NCI-H510A (cell line): ENCODE data around the gene TSPAN7.

ENCODE experiments used
- DNase-seq: peaks from one replicate; lab custom pipeline; 2025; lab: John Stamatoyannopoulos, UW

The TSPAN7 gene

GRCh38 chrX:38649221-38649620, 87.9 kb downstream of the TSPAN7 start:
- DNase-seq: no peak

- DNase-seq: no peak
Observed at GRCh38 chrX:38649674-38650647, 88.6 kb downstream of the TSPAN7 start.

GRCh38 chrX:38651625-38652601, 90.6 kb downstream of the TSPAN7 start:
- no peak for DNase-seq

- no peak for DNase-seq
Observed at GRCh38 chrX:38652934-38653442, 91.6 kb downstream of the TSPAN7 start.

- DNase-seq: no peak
Observed at GRCh38 chrX:38654302-38654701, 93.0 kb downstream of the TSPAN7 start.

- no peak for DNase-seq
Observed at GRCh38 chrX:38656350-38656915, 95.1 kb downstream of the TSPAN7 start.

GRCh38 chrX:38657562-38657961, 96.2 kb downstream of the TSPAN7 start:
- no peak for DNase-seq

- no peak for DNase-seq
Observed at GRCh38 chrX:38660395-38661102, 99.2 kb downstream of the TSPAN7 start.

GRCh38 chrX:38661103-38661441, 99.7 kb downstream of the TSPAN7 start:
- DNase-seq: no peak

GRCh38 chrX:38661561-38661960, 100.2 kb downstream of the TSPAN7 start:
- no peak for DNase-seq

- DNase-seq: no peak
Observed at GRCh38 chrX:38662640-38663039, 101.3 kb downstream of the TSPAN7 start.

GRCh38 chrX:38664285-38664684, 102.9 kb downstream of the TSPAN7 start:
- DNase-seq: no peak

GRCh38 chrX:38666909-38667308, 105.6 kb downstream of the TSPAN7 start:
- DNase-seq: no peak

- no peak for DNase-seq
Observed at GRCh38 chrX:38668771-38669170, 107.4 kb downstream of the TSPAN7 start.

GRCh38 chrX:38669428-38669827, 108.1 kb downstream of the TSPAN7 start:
- no peak for DNase-seq

GRCh38 chrX:38672646-38673045, 111.3 kb downstream of the TSPAN7 start:
- no peak for DNase-seq

GRCh38 chrX:38675856-38676255, 114.5 kb downstream of the TSPAN7 start:
- no peak for DNase-seq

GRCh38 chrX:38678183-38678582, 116.8 kb downstream of the TSPAN7 start:
- no peak for DNase-seq

GRCh38 chrX:38678821-38679220, 117.5 kb downstream of the TSPAN7 start:
- DNase-seq: no peak

GRCh38 chrX:38679695-38680094, 118.4 kb downstream of the TSPAN7 start:
- DNase-seq: no peak

- DNase-seq: no peak
Observed at GRCh38 chrX:38682095-38682494, 120.8 kb downstream of the TSPAN7 start.
